NCI-H2081 (cell line): Measurements from ENCODE around the gene CTNNBL1.

Experiments used
- DNase-seq, 2 experiments: peaks; one replicate each; lab custom pipeline; 2025; lab: John Stamatoyannopoulos, UW

CTNNBL1 gene

DNA sequence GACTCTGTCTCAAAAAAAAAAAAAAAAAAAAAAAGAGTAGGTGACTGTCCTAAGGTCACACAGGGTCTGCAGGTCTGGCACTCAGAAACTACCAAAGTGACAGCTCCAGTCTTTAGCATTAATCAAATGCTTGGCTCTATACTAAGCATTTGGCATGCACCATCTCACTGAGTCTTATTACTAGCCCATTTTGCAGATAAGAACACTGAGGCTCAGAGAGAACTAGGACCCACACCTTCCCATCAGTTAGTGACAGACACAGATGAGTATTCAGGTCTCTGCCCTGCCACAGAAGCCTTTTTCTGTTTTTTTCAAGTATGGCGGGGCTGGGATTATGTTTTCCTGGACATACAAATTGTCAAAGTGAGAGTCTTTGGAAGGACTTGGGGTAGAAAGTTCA, 186.0 kb downstream of the CTNNBL1 start:
- no peak for DNase-seq

DNA sequence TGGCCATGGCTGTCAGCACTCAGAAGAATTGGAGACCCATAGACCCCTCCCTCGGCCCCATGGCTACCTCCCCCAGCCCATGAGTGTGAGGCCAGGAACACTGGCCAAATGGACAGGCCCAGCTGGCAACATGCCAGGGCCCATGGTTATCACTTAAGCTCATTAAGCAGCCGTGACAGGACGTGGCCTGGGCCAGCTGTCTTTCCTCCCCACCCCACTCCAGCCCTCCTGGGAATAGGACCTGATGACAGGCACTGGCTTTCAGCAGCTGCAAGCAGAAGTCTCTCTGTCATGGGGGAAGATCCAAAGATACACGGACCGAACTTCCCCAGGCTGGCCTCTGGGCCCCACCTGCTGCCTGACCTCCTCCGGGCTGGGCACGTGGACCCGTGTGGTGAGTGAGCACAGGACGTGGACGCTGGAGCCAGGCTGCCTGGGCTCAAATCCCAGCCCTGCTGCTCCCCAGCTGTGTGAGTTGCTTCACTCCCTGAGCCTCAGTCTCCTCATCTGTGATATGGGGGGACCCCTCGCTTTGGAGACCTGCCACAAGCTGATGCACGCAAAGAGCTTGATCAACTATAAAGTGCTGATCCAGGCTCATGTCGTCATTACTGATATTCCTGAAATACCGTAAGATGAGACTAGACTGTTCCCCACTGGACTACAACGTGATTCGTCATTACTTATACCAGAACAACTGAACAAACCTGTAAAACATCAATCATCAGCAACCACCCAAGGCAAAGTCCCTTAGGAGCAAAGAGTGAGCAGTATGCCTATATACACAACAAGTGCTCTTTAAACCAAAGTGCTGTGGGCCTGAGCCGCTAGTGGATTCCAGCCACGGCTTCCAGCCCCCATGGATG, 187.1 kb downstream of the CTNNBL1 start:
- DNase-seq: peak; percentile 19 to 25

DNA sequence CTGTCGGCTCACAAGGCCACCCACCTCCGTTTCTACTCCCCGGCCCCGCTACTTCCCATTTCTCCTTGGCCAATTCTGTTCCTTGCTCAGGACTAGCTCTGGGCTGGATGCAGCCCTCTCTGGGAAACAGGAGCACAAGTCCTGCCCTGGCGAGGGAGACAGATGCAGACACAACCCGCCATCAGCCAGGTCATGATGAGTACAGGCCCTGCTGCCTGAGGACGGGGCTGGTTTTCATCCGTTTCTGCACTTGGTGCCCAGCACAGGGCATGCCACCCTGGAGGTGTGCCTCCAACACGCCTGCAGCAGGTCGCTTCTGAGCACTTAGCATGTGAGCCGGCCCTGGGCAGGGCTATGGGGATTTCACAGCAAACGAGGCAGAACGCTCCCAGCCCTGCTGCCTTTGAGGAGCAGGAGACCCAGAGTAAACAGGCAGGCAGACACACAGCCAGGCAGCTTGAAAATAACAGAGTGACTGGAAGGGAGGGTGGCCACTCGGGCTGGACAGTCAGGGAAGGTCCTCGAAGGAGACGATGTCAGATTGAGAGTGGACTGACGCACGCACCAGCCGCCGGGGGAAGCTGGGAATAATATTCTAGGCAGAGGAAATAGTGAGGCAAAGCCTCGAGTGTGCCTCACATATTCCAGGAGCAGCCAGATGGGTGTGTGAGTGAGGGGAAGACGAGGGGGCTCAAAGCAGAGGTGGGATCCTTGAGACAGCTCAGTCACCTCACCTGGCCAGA, 187.9 kb downstream of the CTNNBL1 start:
- DNase-seq: no peak

DNA sequence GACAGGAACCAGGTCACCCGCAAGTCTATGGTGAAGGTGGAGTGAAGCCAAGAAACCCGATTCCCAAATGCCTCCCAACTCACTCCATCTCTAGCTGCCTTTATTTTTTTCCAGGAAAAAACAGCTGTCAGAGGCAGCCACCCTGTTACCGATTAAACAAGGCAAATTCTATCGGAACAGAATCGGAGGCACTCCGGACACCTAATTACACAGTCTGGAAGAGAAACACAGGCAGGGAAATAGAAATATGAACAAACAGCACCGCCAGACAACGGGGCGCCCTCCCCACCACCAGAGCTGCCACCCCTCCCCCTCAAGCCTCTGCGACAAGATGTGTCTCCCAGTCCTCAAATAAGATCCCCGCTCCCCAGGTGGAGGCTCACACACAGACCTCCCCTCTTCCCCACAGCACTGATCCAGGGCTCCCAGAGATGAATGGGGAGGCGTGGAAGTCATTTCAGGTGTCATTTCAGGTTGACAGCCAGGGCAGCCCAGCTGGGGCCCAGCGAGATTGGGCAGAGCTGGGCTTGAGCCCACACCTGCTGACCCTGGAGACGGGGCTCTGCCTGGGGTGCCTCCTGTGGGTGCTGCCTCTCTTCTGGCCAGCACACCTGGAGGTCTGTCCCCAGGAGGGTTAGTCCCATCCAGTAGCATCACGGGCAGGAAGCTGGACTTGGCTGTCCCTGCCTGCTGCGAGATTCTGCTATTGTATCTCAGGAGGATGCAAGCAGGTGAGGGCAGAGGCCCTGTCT, 189.3 kb downstream of the CTNNBL1 start:
- DNase-seq: peak; percentile 27 to 65

GRCh38 chr20:37885042-37885441, 191.2 kb downstream of the CTNNBL1 start:
- no peak for DNase-seq

DNA sequence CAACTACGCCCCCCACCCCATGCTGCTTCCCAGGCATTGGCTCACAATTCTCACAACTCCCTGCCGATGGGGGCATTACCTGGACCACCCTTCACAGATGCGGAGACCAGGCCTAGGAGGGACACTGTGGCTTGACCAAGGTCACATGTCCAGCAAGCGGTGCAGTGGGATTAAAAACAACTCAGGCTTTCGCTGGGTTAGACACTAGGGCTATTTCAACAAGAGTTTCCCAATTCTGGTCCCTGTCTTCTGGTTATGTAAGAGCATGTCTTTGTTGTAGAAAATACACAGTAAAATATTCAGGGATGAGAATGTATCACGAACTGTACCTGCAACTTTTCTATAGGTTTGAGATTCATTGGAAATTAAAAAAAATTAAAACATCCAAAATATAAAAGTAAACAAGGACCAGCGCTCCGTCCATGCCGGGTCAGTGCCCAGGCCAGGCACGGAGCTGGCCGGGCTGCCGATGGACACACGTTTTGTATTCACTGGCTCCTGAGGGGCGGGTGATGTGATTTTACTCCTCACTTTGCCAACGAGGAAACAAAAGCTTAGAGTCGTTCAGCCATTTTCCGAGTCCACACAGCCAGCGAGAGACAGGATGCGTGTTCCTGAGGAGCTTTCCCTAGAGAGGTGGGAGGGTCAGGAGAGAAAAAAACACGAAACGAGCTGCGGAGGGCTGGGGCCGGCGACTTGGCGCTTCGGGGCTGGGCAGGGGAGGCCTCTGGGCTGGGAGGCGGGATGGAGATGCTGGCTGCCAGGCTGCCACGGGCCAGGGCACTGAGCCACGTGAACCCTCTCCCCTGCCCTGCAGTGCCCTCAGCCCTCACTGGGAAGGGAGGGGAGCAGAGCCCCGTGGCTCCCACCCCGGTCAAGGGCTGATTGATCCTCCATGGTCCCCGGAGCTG, 192.0 kb downstream of the CTNNBL1 start:
- DNase-seq: no peak

DNA sequence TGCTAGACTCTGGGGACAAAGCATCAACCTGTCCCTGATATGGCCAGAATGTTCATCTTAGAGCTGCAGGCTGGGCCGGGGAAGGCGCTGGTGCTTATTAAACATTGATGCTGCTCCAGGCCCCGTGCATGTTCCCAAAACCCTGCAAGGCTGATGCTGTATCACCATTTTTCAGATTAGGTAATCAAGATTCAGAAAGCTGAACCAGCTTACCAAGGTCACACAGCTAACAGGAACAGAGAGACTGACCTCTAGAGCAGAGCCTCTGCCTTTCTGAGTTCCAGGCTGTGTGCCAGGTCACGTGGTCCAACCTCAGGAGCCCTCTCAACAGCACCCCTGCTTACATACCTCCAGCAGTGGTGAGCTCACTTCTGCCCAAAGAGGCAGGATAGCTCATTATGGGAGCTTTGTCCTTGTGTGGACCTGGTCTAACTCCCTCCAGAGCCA, 193.0 kb downstream of the CTNNBL1 start:
- DNase-seq: no peak

DNA sequence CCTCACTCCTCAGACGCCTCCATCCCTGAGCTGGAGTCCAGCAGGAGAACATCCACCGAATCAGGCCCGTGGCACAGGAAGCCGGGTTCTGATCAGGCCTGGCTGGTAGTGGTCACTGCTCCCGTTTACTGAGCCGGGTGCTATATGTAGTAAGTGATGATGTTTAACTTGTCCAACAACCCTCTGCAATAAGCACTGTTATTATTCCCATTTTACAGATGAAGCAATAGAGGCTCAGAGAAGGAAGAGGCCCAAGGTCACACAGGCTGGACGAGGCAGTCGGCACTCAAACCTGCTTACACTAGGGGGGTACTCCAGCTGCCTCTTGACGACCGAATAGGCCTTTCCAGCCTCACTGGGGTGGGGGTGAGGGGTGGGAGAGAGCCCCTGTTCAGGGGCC, 194.8 kb downstream of the CTNNBL1 start:
- no peak for DNase-seq

DNA sequence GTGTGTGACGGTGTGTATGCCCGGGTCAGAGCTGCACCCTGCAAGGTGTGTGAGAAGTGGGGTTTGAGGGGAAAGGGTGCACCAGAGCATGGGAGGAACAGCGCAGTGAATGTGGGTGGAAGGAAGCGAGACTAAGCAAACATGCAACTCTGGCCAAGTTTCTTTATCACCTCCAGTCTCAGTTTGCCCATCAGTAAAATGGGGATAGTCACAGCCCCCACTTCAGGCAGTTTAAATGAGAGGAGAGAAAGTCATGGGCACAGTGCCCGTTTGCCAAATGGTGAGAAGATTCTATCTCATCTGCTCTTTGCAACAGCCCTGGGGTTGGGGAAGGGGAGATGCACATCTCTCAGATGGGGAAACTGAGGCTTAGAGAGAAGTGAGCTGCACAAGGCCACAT, 196.3 kb downstream of the CTNNBL1 start:
- no peak for DNase-seq

GRCh38 chr20:37890643-37891042, 196.8 kb downstream of the CTNNBL1 start:
- DNase-seq: no peak

DNA sequence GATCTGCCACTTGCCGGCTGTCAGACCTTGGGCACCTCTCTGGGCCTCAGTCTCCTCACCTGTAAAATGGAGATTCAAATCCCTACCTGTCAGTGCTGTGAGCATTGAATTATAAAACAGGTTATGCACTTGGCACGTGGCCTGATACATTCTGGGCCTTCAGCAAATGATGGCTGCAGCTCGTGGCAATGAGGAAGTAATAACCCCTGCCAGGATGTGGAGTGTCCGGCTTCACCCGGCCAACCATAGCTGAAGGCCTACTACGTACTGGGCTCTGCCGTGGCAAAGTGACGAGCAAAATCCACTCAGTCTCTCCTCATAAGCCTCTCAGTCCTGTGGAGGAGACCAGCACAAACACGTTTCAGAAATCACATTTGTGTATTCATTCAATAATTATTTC, 198.2 kb downstream of the CTNNBL1 start:
- no peak for DNase-seq

- no peak for DNase-seq
Observed at GRCh38 chr20:37893566-37894241, 199.9 kb downstream of the CTNNBL1 start.

- DNase-seq: no peak
Observed at GRCh38 chr20:37894454-37894853, 200.6 kb downstream of the CTNNBL1 start.

GRCh38 chr20:37895166-37895565, 201.3 kb downstream of the CTNNBL1 start:
- peak in 1 of 2 experiments; percentile 40 for DNase-seq

GRCh38 chr20:37896932-37897548, 203.2 kb downstream of the CTNNBL1 start:
- no peak for DNase-seq

GRCh38 chr20:37898233-37899104, 204.6 kb downstream of the CTNNBL1 start:
- no peak for DNase-seq

GRCh38 chr20:37899105-37900045, 205.5 kb downstream of the CTNNBL1 start:
- no peak for DNase-seq

DNA sequence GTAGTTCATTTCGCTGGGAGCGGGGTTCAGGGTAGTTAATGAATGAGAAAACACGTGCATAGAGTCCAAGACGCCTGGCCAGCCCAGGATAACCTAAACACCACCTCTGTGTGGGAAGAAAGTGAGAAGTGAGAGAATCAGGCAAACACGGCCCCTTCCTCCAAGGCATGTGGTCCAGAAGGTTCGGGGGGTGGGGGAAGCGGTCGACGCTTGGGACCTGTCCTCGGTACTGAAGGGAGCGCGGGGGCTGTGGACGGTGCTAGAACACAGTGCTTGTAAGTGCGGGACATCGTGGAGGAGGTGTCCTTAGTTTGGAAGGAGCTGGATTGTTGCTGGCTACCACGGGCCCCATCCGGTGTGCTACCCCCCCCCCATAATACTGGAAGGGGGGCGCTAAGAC, 207.4 kb downstream of the CTNNBL1 start:
- DNase-seq: no peak
